Transverse colon (tissue), 4 donors: Measurements from ENCODE around the gene DAZAP1. TPM values are rescaled to one million over a fixed set of nuclear protein-coding genes. Genes with fewer than 3 reads are reported as not detected.

Experiments
- DNase-seq: peaks from one replicate; pipeline ENCODE4 v3.0.0-alpha.2; 2019
- H3K27ac ChIP-seq, 4 donors: fragments of 200-600 bp; sonication (generic); 2 replicates each; pipeline ENCODE4 v1.5.1; 2016 to 2018; ENCODE audit warnings: inconsistent platforms in 4 of 4
- H3K27me3 ChIP-seq: fragments of 200-600 bp; sonication (generic); 2 replicates; pipeline ENCODE4 v1.5.1; 2017; ENCODE audit warnings: inconsistent platforms
- H3K36me3 ChIP-seq, 4 donors: fragments of 200-600 bp; sonication (generic); 2 replicates each; pipeline ENCODE4 v1.5.1; 2017 to 2019; ENCODE audit warnings: inconsistent platforms in 4 of 4
- H3K4me1 ChIP-seq, 4 donors: fragments of 200-600 bp; sonication (generic); 2 replicates each; pipeline ENCODE4 v1.5.1; 2017 to 2020; ENCODE audit warnings: inconsistent platforms in 4 of 4
- H3K4me3 ChIP-seq, 4 donors: fragments of 200-600 bp; sonication (generic); 1 replicate in 1 of 4; 2 replicates in 3 of 4; pipeline versions ENCODE4 v1.5.1 to v1.6.1; 2017 to 2019; ENCODE audit warnings: inconsistent platforms in 4 of 4
- H3K9me3 ChIP-seq, 2 donors: fragments of 200-600 bp; sonication (generic); 2 replicates each; pipeline ENCODE4 v1.5.1; 2017 to 2019; ENCODE audit warnings: inconsistent platforms in 2 of 2
- CTCF ChIP-seq, 5 experiments: fragments of 200-600 bp in 3 of 5; fragments of 450-650 bp in 2 of 5; sonication (generic) in 3 of 5; IDR thresholded peaks; 1 replicate in 2 of 5; 2 replicates in 3 of 5; pipeline ENCODE4 v1.5.1; 2016 to 2017; ENCODE audit warnings: antibody characterized with exemption in 5 of 5, inconsistent platforms in 3 of 5, mild to moderate bottlenecking in 2 of 5, moderate library complexity in 1 of 5
- EP300 ChIP-seq: sonication (generic); formaldehyde crosslinking; IDR thresholded peaks from one replicate; pipeline ENCODE4 v1.6.1; 2017; ENCODE audit warnings: antibody characterized with exemption, low read depth
- POLR2A ChIP-seq: fragments of 450-650 bp; IDR thresholded peaks from one replicate; pipeline ENCODE4 v1.6.1; 2016; ENCODE audit warnings: antibody characterized with exemption, mild to moderate bottlenecking, moderate library complexity
- POLR2AphosphoS5 ChIP-seq, 3 donors: sonication (generic); formaldehyde crosslinking; IDR thresholded peaks; one replicate each; pipeline ENCODE4 v1.6.1; 2016; ENCODE audit warnings: antibody characterized with exemption in 3 of 3
- WGBS, 2 donors: methylation state at CpG; one replicate each; pipeline ENCODE4 v1.1.5; 2018; ENCODE audit warnings: low coverage in 1 of 2; 5-methylcytosine and 5-hydroxymethylcytosine counted together
- in situ Hi-C, 4 donors: fragments of 200-750 bp; cut with MboI; loops; one replicate each; pipeline versions ENCODE4 v1.15.0 to v1.15.1; 2017; ENCODE audit warnings: low sequenced_read_pairs in 3 of 4, low pct_ligation_motif_present in 1 of 4, low pct_unique_long_range_greater_than_20kb in 1 of 4
- intact Hi-C: fragments of 100-400 bp; cut with DNase I; formaldehyde crosslinking; loops from one replicate; pipeline ENCODE4 v1.15.1; 2023; ENCODE audit warnings: low total_unique reads
- total RNA-seq, 4 donors: library from RNA; depleted of rRNA; stranded (reverse); fragments of >200 nt; gene quantifications; one replicate each; pipeline ENCODE4 v1.1.0, GENCODE V29; 2016

Gene DAZAP1
- total RNA-seq, 4 donors from 2014 or later: 36.3 to 77.2 (median 41.6) TPM

- H3K27me3 ChIP-seq: peaks cover 72% of the 10 kb centered on the region
- H3K36me3 ChIP-seq: no peaks in the 10 kb centered on the region
- H3K4me3 ChIP-seq: no peak overlapping the region
- WGBS, 2 donors: 56% methylated on average over 48 of the region's 70 CpGs; no CpG with 5 or more reads in 1 of the 2 donors
- H3K27ac ChIP-seq: no peak overlapping the region
- no peak for TF ChIP-seq CTCF (IDR thresholded peaks at IDR 0.05)
- no peak for TF ChIP-seq POLR2A
- in situ Hi-C loops: no loop called here
- intact Hi-C loops: no loop called here
- no peaks in the 10 kb centered on the region for H3K9me3 ChIP-seq
- no peak for DNase-seq
- peaks cover 33 to 58% (median 50%) of the 10 kb centered on the region in 4 donors for H3K4me1 ChIP-seq
These were observed 59.3 kb downstream of the DAZAP1 start for GRCh38 chr19:1466461-1467214.

- intact Hi-C loops: no loop called here
- no peaks in the 10 kb centered on the region for H3K9me3 ChIP-seq
- WGBS, 2 donors: 0% methylated on average over 7 of the region's 36 CpGs; no CpG with 5 or more reads in 1 of the 2 donors
- peak overlapping the region in 1 of 4 donors; percentile 5 for H3K4me3 ChIP-seq
- no peak for TF ChIP-seq CTCF (IDR thresholded peaks at IDR 0.05)
- TF ChIP-seq POLR2A: no peak
- no peak for TF ChIP-seq EP300
- no peak for TF ChIP-seq POLR2AphosphoS5 (IDR thresholded peaks at IDR 0.05)
- in situ Hi-C loops: no loop called here
- H3K36me3 ChIP-seq: no peaks in the 10 kb centered on the region
- H3K4me1 ChIP-seq: peaks cover 33 to 63% (median 53%) of the 10 kb centered on the region in 4 donors
- no peak for DNase-seq
- peaks cover 77% of the 10 kb centered on the region for H3K27me3 ChIP-seq
- no peak overlapping the region for H3K27ac ChIP-seq
These were observed 59.8 kb downstream of the DAZAP1 start for GRCh38 chr19:1467215-1467489.

GRCh38 chr19:1467490-1468273 lies 60.3 kb downstream of the DAZAP1 start:
- DNase-seq: no peak
- in situ Hi-C loops: no loop called here
- Histone ChIP-seq H3K4me1 (peaks cover 33 to 66% (median 54%) of the 10 kb centered on the region in 4 donors), H3K27me3 (peaks cover 82% of the 10 kb centered on the region), H3K4me3 (peak overlapping the region in 1 of 4 donors; percentile 5), H3K27ac (no peak overlapping the region), H3K9me3 (no peaks in the 10 kb centered on the region), H3K36me3 (no peaks in the 10 kb centered on the region)
- TF ChIP-seq EP300 (no peak), POLR2AphosphoS5 (IDR thresholded peaks at IDR 0.05) (no peak), POLR2A (no peak), CTCF (IDR thresholded peaks at IDR 0.05) (no peak)
- WGBS, 2 donors: 14% methylated on average over 35 of the region's 92 CpGs; no CpG with 5 or more reads in 1 of the 2 donors
- intact Hi-C loops: no loop called here

- Histone ChIP-seq H3K36me3 (no peaks in the 10 kb centered on the region), H3K27me3 (peaks cover 89% of the 10 kb centered on the region), H3K4me3 (peak overlapping the region in 1 of 4 donors; percentile 25), H3K9me3 (no peaks in the 10 kb centered on the region), H3K4me1 (peaks cover 33 to 66% (median 54%) of the 10 kb centered on the region in 4 donors), H3K27ac (no peak overlapping the region)
- in situ Hi-C loops: no loop called here
- TF ChIP-seq POLR2A: no peak
- TF ChIP-seq EP300: no peak
- no peak for TF ChIP-seq CTCF (IDR thresholded peaks at IDR 0.05)
- no peak for TF ChIP-seq POLR2AphosphoS5 (IDR thresholded peaks at IDR 0.05)
- no peak for DNase-seq
- intact Hi-C loops: no loop called here
- 12% methylated on average over 32 of the region's 49 CpGs; no CpG with 5 or more reads in 1 of the 2 donors for WGBS, 2 donors
These were observed 61.0 kb downstream of the DAZAP1 start for GRCh38 chr19:1468274-1468820.
